Measurements from ENCODE around the gene GLT8D2.

- TF ChIP-seq CTCF (conservative IDR thresholded peaks at IDR 0.05; ENCODE audit: low read depth in 2 of 2) = no peak
- TF ChIP-seq EZH2 (IDR thresholded peaks at IDR 0.05; ENCODE audit: low read depth, unreplicated experiment) = no peak
- no peak for TF ChIP-seq CREB1 (CRISPR knock-in tag; IDR thresholded peaks at IDR 0.05; ENCODE audit: low read depth)
- no peak for TF ChIP-seq POLR2AphosphoS5 (IDR thresholded peaks at IDR 0.05; ENCODE audit: low read depth)
- no peak for TF ChIP-seq ZNF114 (CRISPR knock-in tag; IDR thresholded peaks at IDR 0.05)
- TF ChIP-seq REST (IDR thresholded peaks at IDR 0.05; ENCODE audit: unreplicated experiment) = no peak
- no peak for TF ChIP-seq EZH2phosphoT487 (IDR thresholded peaks at IDR 0.05; ENCODE audit: unreplicated experiment)
- no peak for TF ChIP-seq NANOG (IDR thresholded peaks at IDR 0.05; ENCODE audit: borderline replicate concordance)
- TF ChIP-seq JUNB (IDR thresholded peaks at IDR 0.05; ENCODE audit: unreplicated experiment) = no peak
These were observed 92.1 kb downstream of the GLT8D2 start for GRCh38 chr12:103957865-103958388.
